Naive thymus-derived CD4-positive, alpha-beta T cell (primary cell): Measurements from ENCODE around the gene VSTM2L. TPM values are rescaled to one million over a fixed set of nuclear protein-coding genes. Genes with fewer than 3 reads are reported as not detected.
"Not testable (repeated sequence)": the region's sequence is repeated elsewhere in the genome, so short reads cannot be mapped to it uniquely, and the experiment has no call there.

Source experiments
- ATAC-seq: fragments of 150-1000 bp; cut with Tn5 transposase; 2 replicates; pipeline ENCODE4 v1.10.0; 2021; ENCODE audit warnings: mild to moderate bottlenecking, moderate library complexity
- CTCF ChIA-PET: fragments of 350-600 bp; sonication (Branson Sonifier 250); formaldehyde crosslinking; loops from one replicate; lab custom pipeline; 2021; ENCODE audit warnings: antibody characterized with exemption; lab: Charles Lee
- POLR2A ChIA-PET: fragments of 350-600 bp; sonication (Branson Sonifier 250); formaldehyde crosslinking; loops from one replicate; lab custom pipeline; 2021; ENCODE audit warnings: antibody characterized with exemption, inconsistent platforms; lab: Charles Lee
- DNase-seq, 9 donors: peaks; one replicate each; pipeline versions ENCODE4 v3.0.0 to v3.0.0-alpha.2; 2020 to 2022; ENCODE audit warnings: mixed read lengths in 1 of 9
- H3K27ac ChIP-seq: one replicate; pipeline ENCODE4 v1.7.0; 2013; ENCODE audit warnings: mild to moderate bottlenecking, low read depth, low read length, moderate library complexity
- H3K27me3 ChIP-seq, 2 donors: one replicate each; pipeline ENCODE4 v1.7.0; 2013; ENCODE audit warnings: low read length in 2 of 2, mild to moderate bottlenecking in 2 of 2, moderate library complexity in 2 of 2; ENCODE audit not compliant: control insufficient read depth in 2 of 2, insufficient read depth in 2 of 2
- H3K36me3 ChIP-seq, 3 experiments: 1 replicate in 2 of 3; 2 replicates in 1 of 3; pipeline ENCODE4 v1.7.0; 2013; ENCODE audit warnings: low read length in 3 of 3, mild to moderate bottlenecking in 3 of 3, moderate library complexity in 1 of 3; ENCODE audit not compliant: insufficient read depth in 3 of 3, control insufficient read depth in 2 of 3
- H3K4me1 ChIP-seq, 2 donors: one replicate each; pipeline ENCODE4 v1.7.0; 2013; ENCODE audit warnings: low read length in 2 of 2, mild to moderate bottlenecking in 2 of 2, moderate library complexity in 1 of 2; ENCODE audit not compliant: control insufficient read depth in 2 of 2, insufficient read depth in 2 of 2
- H3K4me3 ChIP-seq: 2 replicates; pipeline ENCODE4 v1.7.0; 2013; ENCODE audit warnings: mild to moderate bottlenecking, low read length
- H3K9me3 ChIP-seq, 3 experiments: 1 replicate in 2 of 3; 2 replicates in 1 of 3; pipeline ENCODE4 v1.7.0; 2013; ENCODE audit warnings: low read length in 3 of 3; ENCODE audit not compliant: control insufficient read depth in 2 of 3
- H3K27ac Mint-ChIP-seq, 9 donors: one replicate each; pipeline ENCODE4 v1.8.0; 2020 to 2022; ENCODE audit warnings: mixed read lengths in 9 of 9, mild to moderate bottlenecking in 8 of 9, moderate library complexity in 5 of 9, inconsistent platforms in 2 of 9
- H3K27me3 Mint-ChIP-seq, 5 donors: one replicate each; pipeline ENCODE4 v1.8.0; 2021 to 2022; ENCODE audit warnings: mixed read lengths in 5 of 5, mild to moderate bottlenecking in 1 of 5
- H3K36me3 Mint-ChIP-seq, 5 donors: one replicate each; pipeline ENCODE4 v1.8.0; 2020 to 2022; ENCODE audit warnings: mixed read lengths in 5 of 5, mild to moderate bottlenecking in 3 of 5, inconsistent platforms in 1 of 5
- H3K4me1 Mint-ChIP-seq, 7 donors: one replicate each; pipeline ENCODE4 v1.8.0; 2020 to 2022; ENCODE audit warnings: mixed read lengths in 7 of 7, mild to moderate bottlenecking in 3 of 7, inconsistent platforms in 1 of 7
- H3K4me3 Mint-ChIP-seq, 10 donors: one replicate each; pipeline ENCODE4 v1.8.0; 2020 to 2022; ENCODE audit warnings: mild to moderate bottlenecking in 10 of 10, mixed read lengths in 10 of 10, moderate library complexity in 6 of 10, inconsistent platforms in 2 of 10
- H3K9me3 Mint-ChIP-seq, 11 donors: one replicate each; pipeline ENCODE4 v1.8.0; 2020 to 2022; ENCODE audit warnings: mixed read lengths in 11 of 11, mild to moderate bottlenecking in 4 of 11, inconsistent platforms in 1 of 11, moderate library complexity in 1 of 11
- intact Hi-C, 2 donors: fragments of 100-400 bp; cut with micrococcal nuclease; formaldehyde crosslinking; loops; one replicate each; pipeline ENCODE4 v1.15.1; 2023
- polyA plus RNA-seq, 2 donors: library from polyadenylated mRNA; unstranded; fragments of 300-500 nt; fragmentation: Illumina TruSeq; gene quantifications; one replicate each; pipeline ENCODE4 v1.2.3, GENCODE V29; 2021
- total RNA-seq, 6 experiments: library from RNA in 5 of 6; stranded (reverse) in 5 of 6; gene quantifications; 1 replicate in 5 of 6; 2 replicates in 1 of 6; pipeline ENCODE4 v1.2.3 and lab custom pipeline; 2021 to 2026

The VSTM2L gene, protein sequence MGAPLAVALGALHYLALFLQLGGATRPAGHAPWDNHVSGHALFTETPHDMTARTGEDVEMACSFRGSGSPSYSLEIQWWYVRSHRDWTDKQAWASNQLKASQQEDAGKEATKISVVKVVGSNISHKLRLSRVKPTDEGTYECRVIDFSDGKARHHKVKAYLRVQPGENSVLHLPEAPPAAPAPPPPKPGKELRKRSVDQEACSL
- total RNA-seq = under 1 TPM in 1 of 5 experiments, not detected in 4; 0.12 TPM
- polyA plus RNA-seq = not detected
- not detected for total RNA-seq (lab: John Stamatoyannopoulos, UW)

DNA sequence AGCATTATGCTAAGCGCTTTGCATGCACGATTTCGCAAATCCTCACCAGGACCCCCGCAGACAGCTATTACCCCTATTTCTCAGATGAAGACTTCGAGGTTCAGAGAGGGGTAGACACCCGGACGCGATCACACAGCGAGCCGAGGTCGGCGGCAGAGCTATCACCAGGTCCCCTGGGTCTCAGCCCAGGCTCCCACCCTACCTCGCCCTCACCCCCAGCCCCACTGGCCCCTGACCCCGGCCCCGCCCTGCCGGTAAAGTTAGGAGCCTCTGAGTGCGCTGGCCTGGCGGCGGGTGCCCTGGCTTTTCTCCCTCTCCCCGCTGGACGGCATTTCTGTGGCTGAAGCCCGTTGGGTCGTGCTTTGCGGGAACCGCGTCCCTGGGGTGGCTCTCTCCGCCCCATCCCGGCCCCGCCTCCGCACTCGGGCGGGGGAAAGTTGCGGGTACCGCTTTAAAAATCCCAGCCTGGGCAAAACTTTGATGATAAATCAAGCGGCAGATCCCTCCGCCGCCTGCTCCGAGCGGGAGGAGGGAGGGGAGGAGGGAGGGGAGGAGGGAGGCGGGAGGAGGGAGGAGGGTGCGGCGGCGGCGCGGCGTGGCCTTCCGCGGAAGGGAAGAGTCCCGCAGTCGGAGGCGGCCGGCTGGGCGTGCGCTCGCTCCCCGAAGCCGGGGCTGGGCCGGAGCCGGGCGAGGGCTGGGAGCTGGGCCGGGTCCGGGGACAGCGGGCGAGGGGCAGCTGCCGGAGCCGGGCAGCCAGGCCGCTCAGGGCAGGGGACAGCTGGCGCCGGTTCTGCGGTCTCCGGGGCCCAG lies at the start of gene VSTM2L:
Gene VSTM2L, plus strand, starts transcription at position 624 of the 810 bp plus-strand sequence. CDS start 224 bp downstream, outside the sequence.
- intact Hi-C loops = no loop called here
- ATAC-seq = no peak
- Mint-ChIP-seq H3K27me3 (peaks cover 61 to 76% (median 67%) of the 10 kb centered on the region in 5 donors), H3K27ac (peak within 1 kb of the TSS in 1 of 9 donors; percentile 82), H3K4me3 (peak within 1 kb of the TSS; percentile 56 to 83 (median 72)), H3K36me3 (peaks cover 0 to 8% (median 0%) of the 10 kb centered on the region in 5 donors), H3K9me3 (peaks cover 0 to 4% (median 0%) of the 10 kb centered on the region in 11 donors), H3K4me1 (peaks cover 6 to 18% (median 11%) of the 10 kb centered on the region in 7 donors)
- Histone ChIP-seq H3K4me3 (no peak within 1 kb of the TSS), H3K27me3 (peaks cover 0 to 5% of the 10 kb centered on the region in 2 donors), H3K27ac (no peak within 1 kb of the TSS), H3K36me3 (no peaks in the 10 kb centered on the region), H3K4me1 (no peaks in the 10 kb centered on the region), H3K9me3 (no peaks in the 10 kb centered on the region)
- peak in 1 of 9 donors; percentile 27 for DNase-seq
- ChIA-PET POLR2A (no interaction called here), CTCF (interaction anchor here (0.7 to 0.9 kb wide), 2 partner anchors 37 to 93 kb away, joined by 3 read pairs; no protein-coding TSS in a partner anchor)

DNA sequence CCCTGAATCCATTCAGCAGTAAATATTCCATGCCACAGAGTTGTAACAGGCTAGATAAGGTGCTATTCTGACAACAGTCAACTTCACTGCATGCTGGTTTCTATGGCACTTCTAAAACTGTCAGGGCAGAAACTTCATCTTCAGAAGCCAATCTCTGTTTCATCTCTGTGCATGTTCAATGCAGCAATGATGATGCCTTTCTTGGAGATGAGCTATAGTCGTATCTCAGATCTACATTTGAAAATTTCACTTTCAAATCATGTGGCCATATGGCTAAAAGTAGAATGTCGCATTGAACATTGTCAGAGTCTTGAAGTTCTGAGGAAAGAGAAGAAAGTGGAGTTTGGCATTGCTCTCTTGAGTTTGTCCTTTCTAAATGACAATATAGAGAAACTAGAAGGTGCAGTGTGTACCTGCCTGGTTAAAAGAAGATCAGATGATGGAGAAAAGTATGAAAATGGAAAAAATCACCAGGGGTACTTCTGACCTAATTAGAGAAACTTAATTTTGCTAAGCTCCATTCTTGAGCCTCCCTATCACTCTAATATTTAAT lies 49.0 kb upstream of the VSTM2L start:
- DNase-seq (no peak), ATAC-seq (no peak)
- POLR2A ChIA-PET = no interaction called here
- Histone ChIP-seq H3K9me3 (no peaks in the 10 kb centered on the region), H3K4me1 (no peaks in the 10 kb centered on the region), H3K4me3 (no peak overlapping the region), H3K27ac (no peak overlapping the region), H3K36me3 (peaks cover 0 to 55% (median 3%) of the 10 kb centered on the region in 3 experiments), H3K27me3 (no peaks in the 10 kb centered on the region)
- Mint-ChIP-seq H3K4me1 (peaks cover 0 to 6% (median 0%) of the 10 kb centered on the region in 7 donors), H3K36me3 (peaks cover 18 to 76% (median 27%) of the 10 kb centered on the region in 5 donors), H3K9me3 (no peaks in the 10 kb centered on the region), H3K27me3 (no peaks in the 10 kb centered on the region), H3K27ac (no peak overlapping the region), H3K4me3 (no peak overlapping the region)
- intact Hi-C loops = no loop called here
- CTCF ChIA-PET = no interaction called here

DNA sequence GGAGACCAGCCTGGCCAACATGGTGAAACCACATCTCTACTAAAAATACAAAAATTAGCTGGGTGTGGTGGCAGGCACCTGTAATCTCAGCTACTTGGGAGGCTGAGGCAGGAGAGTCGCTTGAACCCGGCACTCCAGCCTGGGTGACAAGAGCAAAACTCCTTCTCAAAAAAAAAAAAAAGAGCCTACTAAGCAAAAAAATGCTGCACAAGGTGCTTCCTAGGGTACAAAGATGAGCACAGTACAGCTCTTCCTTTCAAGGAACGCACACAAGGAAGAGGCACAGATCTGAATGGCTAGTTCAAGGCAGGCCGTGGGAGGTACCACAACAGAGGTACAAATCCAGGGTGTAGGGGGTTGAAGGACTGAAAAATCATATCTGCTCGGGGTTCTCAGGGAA lies 46.9 kb upstream of the VSTM2L start:
- H3K4me3 ChIP-seq, ATAC-seq, intact Hi-C loops, H3K4me1 ChIP-seq, H3K27me3 ChIP-seq, DNase-seq, H3K4me3 Mint-ChIP-seq, H3K4me1 Mint-ChIP-seq, H3K27me3 Mint-ChIP-seq, CTCF ChIA-PET, H3K27ac ChIP-seq, H3K9me3 Mint-ChIP-seq, H3K9me3 ChIP-seq, H3K27ac Mint-ChIP-seq: not testable (repeated sequence)
- POLR2A ChIA-PET = interaction anchor here (0.5 kb wide), 1 partner anchor 15 kb away, joined by 4 read pairs; no protein-coding TSS in a partner anchor
- H3K36me3 ChIP-seq = peaks cover 0 to 52% (median 5%) of the 10 kb centered on the region in 3 experiments
- H3K36me3 Mint-ChIP-seq = peaks cover 19 to 74% (median 26%) of the 10 kb centered on the region in 5 donors

DNA sequence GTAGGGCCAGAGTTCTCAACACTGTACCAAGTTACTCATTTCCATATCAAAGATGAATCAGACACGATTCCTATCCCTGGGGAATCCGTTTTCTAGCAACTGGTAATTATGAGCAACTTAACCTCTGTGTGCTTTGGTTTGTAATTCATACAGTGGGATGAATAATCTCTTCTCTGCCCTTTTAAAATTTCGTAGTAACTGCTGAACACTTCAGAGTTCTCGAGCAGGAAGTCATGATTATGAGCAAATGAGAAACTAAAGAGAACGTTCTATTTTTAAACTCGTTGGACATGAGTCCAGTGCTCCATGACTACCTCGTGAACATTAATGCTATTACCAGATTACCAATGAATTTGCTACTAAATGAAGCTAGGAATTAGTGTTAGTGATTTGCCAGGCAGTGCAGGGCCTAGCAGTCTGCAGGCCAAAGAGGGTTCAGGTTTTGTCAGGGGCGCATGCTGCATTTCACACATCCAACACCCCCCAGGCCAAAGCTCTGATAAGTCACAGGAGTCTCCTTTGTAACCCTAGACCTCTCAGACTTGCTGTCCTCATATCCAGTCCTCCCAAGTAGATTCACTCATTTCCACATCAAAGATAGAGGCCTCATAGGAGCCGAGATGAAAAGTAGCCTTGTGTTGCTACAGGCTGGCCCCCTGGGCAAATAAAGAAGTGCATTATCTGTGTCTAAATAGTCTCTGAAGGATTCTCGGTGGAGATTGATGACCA lies 45.8 kb upstream of the VSTM2L start:
- no peaks in the 10 kb centered on the region for H3K9me3 ChIP-seq
- H3K27me3 ChIP-seq = no peaks in the 10 kb centered on the region
- Mint-ChIP-seq H3K4me1 (peaks cover 0 to 6% (median 0%) of the 10 kb centered on the region in 7 donors), H3K27me3 (no peaks in the 10 kb centered on the region), H3K36me3 (peaks cover 19 to 79% (median 28%) of the 10 kb centered on the region in 5 donors), H3K27ac (no peak overlapping the region), H3K9me3 (no peaks in the 10 kb centered on the region), H3K4me3 (no peak overlapping the region)
- POLR2A ChIA-PET = no interaction called here
- DNase-seq (no peak), ATAC-seq (no peak)
- CTCF ChIA-PET = no interaction called here
- peaks cover 0 to 62% (median 5%) of the 10 kb centered on the region in 3 experiments for H3K36me3 ChIP-seq
- intact Hi-C loops = no loop called here
- H3K4me3 ChIP-seq = no peak overlapping the region
- H3K27ac ChIP-seq = no peak overlapping the region
- H3K4me1 ChIP-seq = no peaks in the 10 kb centered on the region

DNA sequence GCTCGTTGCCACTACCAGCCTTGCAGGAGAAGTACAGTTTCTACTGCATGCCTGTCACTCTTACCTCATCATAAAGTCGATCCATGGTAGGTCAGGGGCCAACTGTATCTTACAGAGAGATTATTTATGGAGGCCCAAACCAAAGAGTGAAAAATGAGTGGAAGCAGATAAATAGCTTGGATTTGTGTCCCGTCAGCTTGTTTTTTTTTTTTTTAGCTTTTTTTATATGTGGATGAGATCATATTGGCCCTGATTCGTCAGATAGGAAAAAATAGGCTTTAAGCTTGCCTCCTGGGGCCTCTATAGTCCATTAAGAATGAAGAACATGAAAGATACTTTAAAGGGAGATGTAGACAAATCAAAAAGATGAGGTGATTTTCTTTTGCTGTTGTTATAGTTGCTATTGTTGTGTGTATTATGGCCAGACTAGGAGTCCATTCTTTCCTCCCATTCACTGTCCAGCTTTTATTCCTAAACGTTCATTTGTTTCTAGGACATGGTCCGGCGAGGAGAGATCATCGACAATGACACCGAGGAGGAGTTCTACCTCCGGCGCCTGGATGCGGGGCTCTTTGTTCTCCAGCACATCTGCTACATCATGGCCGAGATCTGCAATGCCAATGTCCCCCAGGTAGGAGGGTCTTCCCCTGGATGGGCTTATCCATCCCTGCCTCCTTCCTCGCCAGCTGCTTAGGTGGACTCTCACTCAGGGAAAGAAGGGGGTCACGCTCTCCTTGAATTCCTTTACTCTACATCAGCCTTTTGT lies 43.3 kb upstream of the VSTM2L start:
- Histone ChIP-seq H3K27me3 (no peaks in the 10 kb centered on the region), H3K9me3 (no peaks in the 10 kb centered on the region), H3K4me1 (no peaks in the 10 kb centered on the region), H3K4me3 (no peak overlapping the region), H3K36me3 (peaks cover 0 to 68% (median 5%) of the 10 kb centered on the region in 3 experiments), H3K27ac (no peak overlapping the region)
- intact Hi-C loops = no loop called here
- Mint-ChIP-seq H3K4me3 (no peak overlapping the region), H3K36me3 (peaks cover 19 to 76% (median 32%) of the 10 kb centered on the region in 5 donors), H3K9me3 (no peaks in the 10 kb centered on the region), H3K27ac (no peak overlapping the region), H3K4me1 (peaks cover 0 to 13% (median 0%) of the 10 kb centered on the region in 7 donors), H3K27me3 (no peaks in the 10 kb centered on the region)
- ChIA-PET CTCF (interaction anchor here (0.6 kb wide), 1 partner anchor 14 kb away, joined by 3 read pairs; no protein-coding TSS in a partner anchor), POLR2A (no interaction called here)
- ATAC-seq (no peak), DNase-seq (no peak)
